NB4 (cell line): ENCODE results near the gene HOXB13.

ENCODE experiments used
- TF ChIP-seq, protein P1 (sequence below): IDR thresholded peaks from 2 replicates; pipeline ENCODE4 v1.6.1; 2011; ENCODE audit warnings: low read depth, low read length
- TF ChIP-seq, protein P2 (sequence below): IDR thresholded peaks from one replicate; pipeline ENCODE4 v1.5.1; 2012; ENCODE audit warnings: low read depth, low read length

DNA sequence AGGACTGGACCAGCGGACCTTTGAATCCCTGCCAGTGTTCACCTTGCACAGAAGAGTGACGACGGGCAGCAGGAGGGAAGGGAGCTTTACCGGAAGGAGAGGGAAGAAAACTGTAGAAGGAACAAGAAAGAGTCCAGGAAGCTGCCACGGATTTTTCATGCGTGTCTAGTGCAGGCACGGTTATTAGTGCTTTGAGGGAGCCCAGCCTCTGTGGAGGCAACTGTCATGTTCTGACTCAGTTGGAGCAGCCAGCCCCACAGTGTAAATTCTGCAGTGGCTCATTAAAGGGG is 6.5 kb upstream of the HOXB13 start:
- TF ChIP-seq, protein P1, sequence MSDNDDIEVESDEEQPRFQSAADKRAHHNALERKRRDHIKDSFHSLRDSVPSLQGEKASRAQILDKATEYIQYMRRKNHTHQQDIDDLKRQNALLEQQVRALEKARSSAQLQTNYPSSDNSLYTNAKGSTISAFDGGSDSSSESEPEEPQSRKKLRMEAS: no peak
- TF ChIP-seq, protein P2, sequence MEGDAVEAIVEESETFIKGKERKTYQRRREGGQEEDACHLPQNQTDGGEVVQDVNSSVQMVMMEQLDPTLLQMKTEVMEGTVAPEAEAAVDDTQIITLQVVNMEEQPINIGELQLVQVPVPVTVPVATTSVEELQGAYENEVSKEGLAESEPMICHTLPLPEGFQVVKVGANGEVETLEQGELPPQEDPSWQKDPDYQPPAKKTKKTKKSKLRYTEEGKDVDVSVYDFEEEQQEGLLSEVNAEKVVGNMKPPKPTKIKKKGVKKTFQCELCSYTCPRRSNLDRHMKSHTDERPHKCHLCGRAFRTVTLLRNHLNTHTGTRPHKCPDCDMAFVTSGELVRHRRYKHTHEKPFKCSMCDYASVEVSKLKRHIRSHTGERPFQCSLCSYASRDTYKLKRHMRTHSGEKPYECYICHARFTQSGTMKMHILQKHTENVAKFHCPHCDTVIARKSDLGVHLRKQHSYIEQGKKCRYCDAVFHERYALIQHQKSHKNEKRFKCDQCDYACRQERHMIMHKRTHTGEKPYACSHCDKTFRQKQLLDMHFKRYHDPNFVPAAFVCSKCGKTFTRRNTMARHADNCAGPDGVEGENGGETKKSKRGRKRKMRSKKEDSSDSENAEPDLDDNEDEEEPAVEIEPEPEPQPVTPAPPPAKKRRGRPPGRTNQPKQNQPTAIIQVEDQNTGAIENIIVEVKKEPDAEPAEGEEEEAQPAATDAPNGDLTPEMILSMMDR: no peak
